IMR-90 (cell line): ENCODE measurements around the gene CARD14.

Source experiments
- BHLHE40 ChIP-seq: fragments of 150-350 bp; IDR thresholded peaks from 2 replicates; pipeline ENCODE4 v1.6.1; 2016; ENCODE audit warnings: mild to moderate bottlenecking, low read depth, low read length
- CEBPB ChIP-seq: IDR thresholded peaks from 2 replicates; pipeline ENCODE4 v1.6.1; 2012; ENCODE audit warnings: low read depth, low read length, improper control_type of control experiment
- FOS ChIP-seq: fragments of 150-350 bp; IDR thresholded peaks from 2 replicates; pipeline ENCODE4 v1.6.1; 2016; ENCODE audit warnings: low read depth, low read length
- MXI1 ChIP-seq: IDR thresholded peaks from 2 replicates; pipeline ENCODE4 v1.6.1; 2012; ENCODE audit warnings: low read depth, mild to moderate bottlenecking, low read length, moderate library complexity, borderline replicate concordance
- POLR2A ChIP-seq: IDR thresholded peaks from 2 replicates; pipeline ENCODE4 v1.6.1; 2012; ENCODE audit warnings: mild to moderate bottlenecking, low read depth, low read length
- RAD21 ChIP-seq: IDR thresholded peaks from 2 replicates; pipeline ENCODE4 v1.6.1; 2012; ENCODE audit warnings: low read length, improper control_type of control experiment
- RCOR1 ChIP-seq: IDR thresholded peaks from 2 replicates; pipeline ENCODE4 v1.6.1; 2012; ENCODE audit warnings: mild to moderate bottlenecking, low read length, improper control_type of control experiment; ENCODE audit not compliant: insufficient replicate concordance
- SMC3 ChIP-seq: fragments of 150-350 bp; IDR thresholded peaks from 2 replicates; pipeline ENCODE4 v1.6.1; 2016; ENCODE audit warnings: low read depth, mild to moderate bottlenecking, antibody characterized with exemption, low read length, moderate library complexity
- TF ChIP-seq, protein P1 (sequence below): conservative IDR thresholded peaks from 2 replicates; pipeline ENCODE4 v1.5.1; 2012; ENCODE audit warnings: mild to moderate bottlenecking, low read depth, low read length, improper control_type of control experiment

DNA sequence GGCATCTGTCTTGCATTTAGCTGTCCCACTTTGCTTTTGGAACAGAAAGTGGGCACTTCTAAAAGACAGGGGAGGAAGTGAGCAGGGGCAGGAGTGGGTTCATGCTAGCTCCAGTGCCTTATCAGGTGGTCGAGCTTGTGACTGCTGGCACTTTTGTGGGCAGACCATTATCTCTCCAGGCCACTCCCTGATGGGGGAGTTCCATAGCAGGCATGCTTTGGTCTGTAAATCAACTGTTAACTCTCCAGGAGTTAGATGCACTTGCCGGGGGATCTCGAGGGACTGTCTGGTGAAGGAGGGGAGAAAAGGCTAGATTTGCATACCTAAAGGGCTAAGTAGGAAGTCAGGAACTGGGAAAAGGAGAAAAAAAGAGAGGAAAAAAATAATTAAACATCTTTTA, 9.3 kb upstream of the CARD14 start:
- TF ChIP-seq FOS, result no peak
- TF ChIP-seq, protein P1, sequence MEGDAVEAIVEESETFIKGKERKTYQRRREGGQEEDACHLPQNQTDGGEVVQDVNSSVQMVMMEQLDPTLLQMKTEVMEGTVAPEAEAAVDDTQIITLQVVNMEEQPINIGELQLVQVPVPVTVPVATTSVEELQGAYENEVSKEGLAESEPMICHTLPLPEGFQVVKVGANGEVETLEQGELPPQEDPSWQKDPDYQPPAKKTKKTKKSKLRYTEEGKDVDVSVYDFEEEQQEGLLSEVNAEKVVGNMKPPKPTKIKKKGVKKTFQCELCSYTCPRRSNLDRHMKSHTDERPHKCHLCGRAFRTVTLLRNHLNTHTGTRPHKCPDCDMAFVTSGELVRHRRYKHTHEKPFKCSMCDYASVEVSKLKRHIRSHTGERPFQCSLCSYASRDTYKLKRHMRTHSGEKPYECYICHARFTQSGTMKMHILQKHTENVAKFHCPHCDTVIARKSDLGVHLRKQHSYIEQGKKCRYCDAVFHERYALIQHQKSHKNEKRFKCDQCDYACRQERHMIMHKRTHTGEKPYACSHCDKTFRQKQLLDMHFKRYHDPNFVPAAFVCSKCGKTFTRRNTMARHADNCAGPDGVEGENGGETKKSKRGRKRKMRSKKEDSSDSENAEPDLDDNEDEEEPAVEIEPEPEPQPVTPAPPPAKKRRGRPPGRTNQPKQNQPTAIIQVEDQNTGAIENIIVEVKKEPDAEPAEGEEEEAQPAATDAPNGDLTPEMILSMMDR, result no peak
- TF ChIP-seq POLR2A, result no peak
- no peak for TF ChIP-seq RAD21
- no peak for TF ChIP-seq RCOR1
- no peak for TF ChIP-seq CEBPB
- TF ChIP-seq SMC3, result no peak
- TF ChIP-seq BHLHE40, result no peak
- no peak for TF ChIP-seq MXI1
